HT-29 (cell line): ENCODE data around the gene RIMKLA. TPM values are rescaled to one million over a fixed set of nuclear protein-coding genes. Genes with fewer than 3 reads are reported as not detected.

Experiments used
- DNase-seq: peaks from one replicate; pipeline ENCODE4 v3.0.0-alpha.2; 2015; ENCODE audit warnings: low spot score
- total RNA-seq: library from RNA; depleted of rRNA; stranded (reverse); fragments of >200 nt; shearing (Covaris generic); gene quantifications from 2 replicates; pipeline ENCODE4 v1.2.3, GENCODE V29; 2014; rRNA removed

The RIMKLA gene
- 1.3 and 1.6 TPM in 2 replicates for total RNA-seq

DNA sequence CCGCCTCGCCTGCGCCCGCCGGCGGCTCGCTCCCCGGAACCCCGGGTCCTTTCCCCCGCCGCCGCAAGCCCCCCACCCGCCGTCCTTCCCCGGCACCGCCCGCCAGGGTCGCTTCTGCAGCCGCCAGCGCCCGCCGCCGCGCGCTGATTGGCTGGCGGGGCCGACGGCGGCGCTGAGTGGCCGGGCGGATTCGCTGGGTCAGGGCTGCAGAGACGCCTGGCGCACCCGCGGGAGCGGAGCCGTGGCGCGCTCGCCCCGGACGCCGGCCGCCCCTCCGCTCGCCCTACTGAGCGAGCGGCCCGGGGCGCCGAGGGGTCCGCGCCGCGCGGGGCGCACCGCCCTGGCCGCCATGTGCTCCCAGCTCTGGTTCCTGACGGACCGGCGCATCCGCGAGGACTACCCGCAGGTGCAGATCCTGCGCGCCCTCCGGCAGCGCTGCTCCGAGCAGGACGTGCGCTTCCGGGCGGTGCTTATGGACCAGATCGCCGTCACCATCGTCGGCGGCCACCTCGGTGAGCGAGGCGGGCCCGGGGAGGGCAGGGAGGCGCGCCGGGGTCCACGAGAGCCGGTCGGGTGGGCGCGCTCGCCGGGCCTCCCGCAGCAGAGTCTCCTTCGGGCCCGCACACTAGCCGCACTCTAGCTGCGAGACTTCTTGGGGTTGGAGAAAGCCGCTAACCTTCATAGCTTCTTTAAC, at the start of gene RIMKLA:
Gene RIMKLA, plus strand, starts transcription at position 207 of the 694 bp plus-strand sequence. Its CDS starts 143 bp downstream, at position 350.
- peak; percentile 38 for DNase-seq

DNA sequence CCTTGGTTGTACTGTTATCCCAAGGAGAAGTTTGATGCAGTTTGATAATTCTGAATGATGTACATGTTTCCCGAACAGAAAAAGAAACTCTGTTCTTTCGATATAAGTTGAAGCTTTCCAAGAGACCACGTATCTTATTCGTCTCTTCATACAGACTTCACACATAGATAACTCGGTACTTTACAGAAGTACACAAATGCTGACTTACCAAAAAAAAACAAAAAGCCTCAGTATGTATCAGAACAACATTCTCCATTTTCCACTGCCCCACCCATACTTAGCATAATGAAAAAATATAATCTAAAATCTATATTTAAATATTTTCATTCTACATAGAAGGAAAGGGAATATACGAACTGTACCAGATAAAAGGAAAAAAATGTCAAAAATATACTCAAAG, 47.7 kb upstream of the RIMKLA start:
- no peak for DNase-seq

- DNase-seq: no peak
Observed at GRCh38 chr1:42333662-42334239, 46.8 kb upstream of the RIMKLA start.

DNA sequence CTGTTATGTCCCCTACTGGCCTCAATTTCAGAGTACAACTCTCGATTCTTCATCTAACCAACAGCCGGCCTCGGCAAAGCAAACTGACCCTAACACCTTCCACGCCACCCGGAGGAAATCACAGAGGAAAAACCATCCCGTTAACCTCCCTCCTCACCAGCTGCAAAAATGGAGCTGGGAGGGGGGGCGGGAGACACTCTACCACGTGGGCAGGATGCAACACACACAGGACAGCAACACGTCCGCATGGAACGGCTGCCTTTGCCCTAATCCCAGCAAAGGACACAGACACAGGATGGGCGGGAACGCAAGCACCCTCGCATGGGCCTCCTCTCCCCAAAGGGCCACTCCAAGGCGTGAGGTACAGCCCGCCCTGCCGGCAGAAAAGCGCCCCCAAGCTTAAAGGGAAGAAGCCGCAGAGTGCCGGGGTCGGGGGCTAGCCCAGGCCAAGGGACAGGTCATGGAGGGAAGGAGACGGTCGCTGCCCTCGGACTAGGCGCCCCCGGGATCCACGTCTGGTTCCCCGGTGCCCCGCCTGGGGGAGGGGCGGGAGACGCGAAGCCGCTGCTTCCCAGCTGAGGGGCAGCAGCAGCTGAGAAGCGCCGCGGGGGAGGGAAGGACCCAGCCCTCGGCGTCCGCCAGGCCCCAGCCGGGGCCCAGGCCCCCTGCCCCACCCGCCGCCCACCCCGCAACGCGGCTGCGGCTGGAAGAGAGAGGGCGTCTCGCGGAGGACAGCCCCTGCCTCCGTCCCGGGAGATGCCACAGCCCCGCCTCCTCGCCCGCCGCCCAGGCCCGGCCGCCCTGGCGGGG, 46.1 kb upstream of the RIMKLA start:
- peak; percentile 74 for DNase-seq

DNA sequence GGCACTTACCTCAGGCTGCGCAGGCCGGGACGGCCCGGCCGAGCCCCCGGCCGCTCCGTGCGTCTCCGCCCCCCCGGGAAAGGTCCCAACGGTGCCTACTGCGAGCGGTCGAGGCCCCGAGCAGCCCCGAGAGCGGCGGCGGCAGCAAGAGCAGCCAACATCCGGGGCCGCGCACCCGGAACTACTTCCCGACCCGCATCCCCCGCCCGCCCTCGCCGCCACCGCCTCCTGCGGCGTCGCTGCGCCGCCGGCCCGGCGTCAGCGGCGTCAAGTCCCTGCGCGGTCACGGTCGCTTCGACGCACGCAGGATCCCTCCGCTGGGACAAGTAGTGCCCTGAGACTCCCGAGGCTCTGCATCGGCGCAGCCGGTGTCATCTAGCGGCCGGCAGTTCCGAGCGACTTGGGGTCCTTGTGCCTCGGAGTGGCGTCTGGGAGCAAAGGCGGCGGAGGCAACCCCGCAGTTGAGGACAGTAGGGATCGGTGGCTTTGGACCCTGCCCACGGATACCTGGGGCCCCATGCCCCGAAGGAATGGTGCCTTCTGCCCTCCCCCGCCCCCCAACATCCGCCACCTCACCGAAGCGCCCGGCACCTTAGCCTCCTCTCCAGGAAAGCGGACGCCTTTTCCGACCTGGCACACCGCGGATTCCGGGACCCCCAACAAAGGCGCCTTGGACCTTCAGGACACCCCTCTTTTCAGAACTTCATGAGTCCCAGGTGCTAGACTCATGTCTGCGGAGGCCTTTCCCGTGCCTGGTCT, 45.4 kb upstream of the RIMKLA start, which contains the start of gene FOXJ3:
Gene FOXJ3, minus strand, starts transcription at position 186 of the 759 bp plus-strand sequence. CDS start 24,142 bp downstream, outside the sequence.
- peak; percentile 94 for DNase-seq

DNA sequence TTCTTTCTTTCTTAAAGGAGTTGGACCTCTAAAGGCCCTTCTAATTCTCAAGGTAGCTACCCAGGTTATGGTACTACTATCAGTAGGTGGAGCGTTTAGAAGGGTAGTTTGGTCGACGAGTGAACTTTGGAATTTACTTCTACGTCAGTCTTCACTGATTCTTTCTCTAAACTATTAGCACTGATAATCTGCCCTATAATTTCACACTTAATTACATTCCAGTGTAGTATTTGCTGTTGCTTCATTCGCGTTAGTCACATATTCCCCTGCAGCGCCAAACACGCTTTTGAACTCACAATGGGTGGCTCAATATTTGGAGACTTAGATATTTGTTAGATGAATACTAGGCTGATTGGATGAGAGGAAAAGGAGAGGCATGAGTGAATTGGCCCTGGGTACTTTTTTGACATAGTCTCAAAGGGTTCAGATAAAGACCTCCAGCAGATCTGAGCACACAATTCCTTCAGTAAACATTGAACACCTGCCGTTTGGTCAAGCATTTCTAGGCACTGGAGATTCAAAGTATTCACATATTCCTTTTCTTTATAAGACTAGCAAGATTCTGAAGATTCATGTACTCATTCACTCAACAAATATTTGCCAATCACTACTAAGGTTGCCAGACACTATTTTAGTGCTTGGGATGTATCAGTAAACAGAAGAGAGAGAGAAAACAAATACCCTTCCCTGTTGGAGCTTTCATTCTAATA, 44.6 kb upstream of the RIMKLA start:
- DNase-seq: peak; percentile 80

DNA sequence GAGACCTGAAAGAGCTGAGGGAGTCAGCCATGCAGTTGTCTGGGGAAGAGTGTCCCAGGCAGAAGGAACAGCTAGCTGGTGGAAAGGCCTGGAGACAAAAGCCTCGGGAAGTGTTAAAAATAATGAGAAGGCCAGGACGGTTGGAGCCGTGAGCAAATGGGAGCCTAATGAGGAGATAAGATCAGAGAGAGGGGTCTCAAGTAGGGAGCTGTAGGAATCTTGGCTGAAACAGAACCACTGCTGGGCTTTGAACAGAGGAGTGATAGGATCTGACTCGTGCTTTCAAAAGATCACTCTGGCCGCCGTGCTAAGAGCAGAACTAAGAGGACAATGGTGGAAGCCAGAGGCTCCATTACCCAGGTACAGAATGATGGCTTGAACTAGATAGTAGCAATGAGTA, 43.6 kb upstream of the RIMKLA start:
- DNase-seq: no peak

GRCh38 chr1:42340093-42340492, 40.5 kb upstream of the RIMKLA start:
- peak; percentile 92 for DNase-seq

DNA sequence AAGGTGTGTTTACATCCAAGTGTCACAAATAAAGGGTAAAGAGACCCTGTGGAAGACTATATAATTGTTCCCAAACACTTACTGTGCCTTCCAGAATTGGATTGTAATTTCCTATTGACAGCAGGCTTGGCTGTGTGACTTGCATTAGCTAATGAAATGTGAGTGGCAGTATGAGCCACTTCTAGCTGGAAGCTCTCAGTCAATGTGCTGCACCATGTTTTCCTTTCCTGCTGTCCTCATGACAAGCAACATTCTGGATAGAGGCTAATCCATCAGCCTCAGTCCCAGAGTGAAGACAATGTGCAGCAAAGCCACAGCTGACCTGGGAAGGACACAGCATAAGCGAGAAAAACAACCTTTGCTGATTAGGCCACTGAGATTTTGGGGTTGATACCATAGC, 39.7 kb upstream of the RIMKLA start:
- no peak for DNase-seq

GRCh38 chr1:42343049-42343448, 37.5 kb upstream of the RIMKLA start:
- DNase-seq: no peak

- no peak for DNase-seq
Observed at GRCh38 chr1:42348498-42348897, 32.1 kb upstream of the RIMKLA start.

DNA sequence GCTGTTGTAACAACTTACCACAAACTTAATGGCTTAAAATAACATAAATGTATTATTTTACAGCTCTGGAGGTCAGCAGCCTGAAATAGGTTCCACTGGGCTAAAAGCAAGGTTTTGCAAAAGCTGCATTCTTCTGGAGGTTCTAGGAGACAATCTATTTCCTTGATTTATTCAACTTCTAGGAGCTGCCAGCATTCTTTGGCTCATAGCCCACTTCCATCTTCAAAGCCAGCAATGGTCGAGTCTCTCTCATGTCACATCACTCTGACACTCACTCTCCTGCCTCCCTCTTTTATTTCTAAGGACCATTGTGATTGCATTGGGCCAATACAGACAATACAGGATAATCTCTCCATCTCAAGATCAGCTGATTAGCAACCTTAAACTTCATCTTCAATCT, 30.5 kb upstream of the RIMKLA start:
- DNase-seq: no peak

DNA sequence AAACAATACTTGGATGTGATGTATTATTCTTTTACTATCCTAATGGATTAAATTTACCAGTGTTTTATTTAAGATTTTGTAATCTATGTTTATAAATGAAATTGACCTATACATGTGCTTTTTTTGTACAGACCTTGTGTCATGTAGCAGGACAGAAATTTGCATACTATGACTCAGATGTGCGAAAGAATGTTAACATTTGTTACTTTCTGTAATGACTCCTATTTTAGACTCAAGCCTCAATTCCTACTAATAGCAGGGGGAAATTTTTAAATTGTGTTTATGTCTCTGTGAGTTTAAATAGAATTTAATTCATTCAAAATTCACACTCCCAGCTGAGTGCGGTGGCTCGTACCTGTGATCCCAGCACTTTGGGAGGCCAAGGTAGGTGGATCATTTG, 21.8 kb upstream of the RIMKLA start:
- DNase-seq: no peak

GRCh38 chr1:42359466-42359865, 21.1 kb upstream of the RIMKLA start:
- DNase-seq: no peak

GRCh38 chr1:42364089-42364488, 16.5 kb upstream of the RIMKLA start:
- no peak for DNase-seq

- DNase-seq: no peak
Observed at GRCh38 chr1:42364542-42364941, 16.1 kb upstream of the RIMKLA start.

- no peak for DNase-seq
Observed at GRCh38 chr1:42365118-42365517, 15.5 kb upstream of the RIMKLA start.

DNA sequence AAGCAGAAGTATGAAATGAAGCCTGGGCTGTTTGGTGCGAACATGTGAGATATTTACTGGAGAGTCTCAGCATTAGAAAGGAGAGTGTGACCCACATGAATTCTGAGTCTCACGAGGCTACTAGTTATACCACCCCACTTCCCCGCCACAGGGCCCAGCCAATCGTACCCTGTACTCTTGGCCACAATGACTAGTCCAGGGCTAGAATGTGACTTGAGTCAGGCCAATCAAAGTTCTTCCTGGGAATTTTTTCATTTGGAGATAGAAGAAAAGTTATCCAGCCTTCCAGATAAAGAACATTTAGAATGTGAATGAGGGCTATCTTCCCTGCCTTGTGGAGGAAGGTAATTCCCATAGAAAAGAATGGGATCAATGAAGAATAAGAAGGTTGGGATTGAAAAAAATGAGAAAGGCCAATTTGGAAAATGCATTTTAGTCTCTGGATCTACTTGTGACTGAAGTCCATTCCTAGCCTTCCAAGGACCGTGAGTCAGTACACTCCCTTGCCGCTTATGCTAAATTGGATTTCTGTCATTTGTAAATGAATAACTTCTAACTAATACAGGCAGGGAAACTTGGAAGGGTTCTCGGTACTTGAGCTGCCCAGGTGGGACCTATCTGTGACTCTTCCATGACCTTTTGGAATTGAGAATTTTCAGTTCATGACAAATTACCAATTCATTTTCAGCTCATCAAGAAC, 12.3 kb upstream of the RIMKLA start:
- peak; percentile 23 for DNase-seq

GRCh38 chr1:42369471-42369870, 11.1 kb upstream of the RIMKLA start:
- DNase-seq: no peak

DNA sequence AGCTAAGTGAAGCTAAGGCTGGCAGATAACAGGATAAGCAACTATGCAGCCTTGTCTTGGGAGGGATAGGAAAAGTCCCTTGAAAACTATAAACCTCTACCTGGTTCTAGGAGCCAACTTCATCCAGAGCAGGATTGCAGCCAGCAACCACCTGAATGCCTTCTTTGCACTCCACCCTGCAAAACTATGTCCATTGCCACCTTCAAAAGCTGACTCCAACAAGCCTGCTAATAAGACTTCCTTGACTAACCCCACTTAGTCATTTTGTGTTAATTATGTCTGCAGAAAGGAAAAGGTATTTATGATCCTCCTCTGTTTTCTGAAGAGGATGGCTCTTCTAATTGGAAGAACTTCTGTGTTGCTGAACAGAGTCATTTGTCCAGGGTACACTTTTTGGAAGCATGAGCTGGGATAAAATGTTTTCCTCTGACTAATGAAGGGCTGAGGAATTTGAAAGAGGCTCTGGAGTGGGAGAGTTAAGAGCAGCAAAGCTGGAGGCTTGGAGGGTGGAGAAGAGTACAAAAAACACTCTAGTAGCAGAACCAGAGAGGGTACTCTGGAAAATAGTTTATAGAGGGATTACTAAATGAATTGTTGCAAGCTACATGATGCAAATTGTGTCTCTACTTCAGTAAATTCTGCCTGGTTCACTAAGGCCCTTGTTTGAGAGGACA, 9.6 kb upstream of the RIMKLA start:
- peak; percentile 74 for DNase-seq
